ENCODE data around the gene MYOZ2. TPM values are rescaled to one million over a fixed set of nuclear protein-coding genes. Genes with fewer than 3 reads are reported as not detected.
A peak's percentile ranks its signal among the peaks of the same experiment; 100 is the strongest.

Gene MYOZ2
- total RNA-seq, 4 donors from 2014 or later = not detected

DNA sequence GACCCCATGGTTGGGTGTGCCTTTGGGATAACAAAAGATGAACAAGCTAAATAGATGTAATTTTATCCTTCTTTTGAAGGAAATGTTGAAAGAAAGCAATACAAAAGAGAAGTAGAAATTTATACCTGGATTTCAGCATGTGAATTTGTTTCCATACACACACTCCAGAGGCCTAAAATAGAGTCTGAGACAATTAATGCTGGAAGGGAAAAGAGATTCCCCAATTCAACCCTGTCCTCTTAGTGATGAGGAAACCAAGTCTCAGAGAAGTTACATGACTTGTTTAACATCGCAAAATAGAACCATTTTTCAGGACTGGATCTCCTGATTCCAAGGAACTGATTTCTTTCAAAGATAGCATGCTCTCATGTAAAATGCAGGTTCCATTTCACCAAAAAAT, 37.3 kb upstream of the MYOZ2 start:
- WGBS = 90% methylated on average over 1 of the region's 1 CpG
- no peaks in the 10 kb centered on the region for H3K9me3 ChIP-seq
- no peak for TF ChIP-seq POLR2A (IDR thresholded peaks at IDR 0.05)
- TF ChIP-seq EP300 (IDR thresholded peaks at IDR 0.05) = no peak
- TF ChIP-seq, protein P1, sequence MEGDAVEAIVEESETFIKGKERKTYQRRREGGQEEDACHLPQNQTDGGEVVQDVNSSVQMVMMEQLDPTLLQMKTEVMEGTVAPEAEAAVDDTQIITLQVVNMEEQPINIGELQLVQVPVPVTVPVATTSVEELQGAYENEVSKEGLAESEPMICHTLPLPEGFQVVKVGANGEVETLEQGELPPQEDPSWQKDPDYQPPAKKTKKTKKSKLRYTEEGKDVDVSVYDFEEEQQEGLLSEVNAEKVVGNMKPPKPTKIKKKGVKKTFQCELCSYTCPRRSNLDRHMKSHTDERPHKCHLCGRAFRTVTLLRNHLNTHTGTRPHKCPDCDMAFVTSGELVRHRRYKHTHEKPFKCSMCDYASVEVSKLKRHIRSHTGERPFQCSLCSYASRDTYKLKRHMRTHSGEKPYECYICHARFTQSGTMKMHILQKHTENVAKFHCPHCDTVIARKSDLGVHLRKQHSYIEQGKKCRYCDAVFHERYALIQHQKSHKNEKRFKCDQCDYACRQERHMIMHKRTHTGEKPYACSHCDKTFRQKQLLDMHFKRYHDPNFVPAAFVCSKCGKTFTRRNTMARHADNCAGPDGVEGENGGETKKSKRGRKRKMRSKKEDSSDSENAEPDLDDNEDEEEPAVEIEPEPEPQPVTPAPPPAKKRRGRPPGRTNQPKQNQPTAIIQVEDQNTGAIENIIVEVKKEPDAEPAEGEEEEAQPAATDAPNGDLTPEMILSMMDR (IDR thresholded peaks at IDR 0.05) = no peak
- TF ChIP-seq POLR2AphosphoS5 (IDR thresholded peaks at IDR 0.05) = no peak
- H3K4me3 ChIP-seq = no peak overlapping the region
- peaks cover 35% of the 10 kb centered on the region for H3K4me1 ChIP-seq
- DNase-seq (ENCODE audit: low spot score in 2 of 2) = no peak
- H3K27me3 ChIP-seq = no peaks in the 10 kb centered on the region
- no peak overlapping the region for H3K27ac ChIP-seq
- no peaks in the 10 kb centered on the region for H3K36me3 ChIP-seq

GRCh38 chr4:119099227-119099810, 36.3 kb upstream of the MYOZ2 start:
- Histone ChIP-seq H3K27me3 (no peaks in the 10 kb centered on the region), H3K27ac (peak overlapping the region; percentile 7), H3K9me3 (no peaks in the 10 kb centered on the region), H3K36me3 (no peaks in the 10 kb centered on the region), H3K4me3 (no peak overlapping the region), H3K4me1 (peaks cover 35% of the 10 kb centered on the region)
- TF ChIP-seq, protein P1 (IDR thresholded peaks at IDR 0.05) = no peak
- TF ChIP-seq EP300 (IDR thresholded peaks at IDR 0.05) (no peak), POLR2A (IDR thresholded peaks at IDR 0.05) (no peak), POLR2AphosphoS5 (IDR thresholded peaks at IDR 0.05) (no peak)
- no peak for DNase-seq (ENCODE audit: low spot score in 2 of 2)
- 38% methylated on average over 1 of the region's 1 CpG for whole genome bisulfite sequencing

DNA sequence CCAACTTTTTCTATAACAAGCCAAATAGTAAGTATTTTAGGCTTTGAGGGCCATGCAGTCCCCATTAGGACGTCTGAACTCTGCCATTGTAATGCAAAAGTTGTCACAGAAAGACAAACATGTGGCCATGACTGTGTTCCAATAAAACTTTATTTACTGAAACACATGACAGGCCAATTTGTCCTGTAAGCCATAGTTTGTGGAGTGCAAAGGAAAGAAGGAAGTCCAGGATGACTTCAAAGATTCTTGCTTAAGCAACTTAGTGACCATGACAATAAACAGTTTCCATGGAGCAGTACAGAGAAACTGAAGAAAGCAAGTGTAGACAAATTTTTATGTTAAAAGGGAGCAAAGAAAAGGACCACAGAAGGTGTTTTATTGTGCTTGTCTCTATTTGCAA, 35.0 kb upstream of the MYOZ2 start:
- 0% methylated on average over 1 of the region's 1 CpG for WGBS
- H3K4me3 ChIP-seq = no peak overlapping the region
- H3K27ac ChIP-seq = peak overlapping the region; percentile 7
- no peaks in the 10 kb centered on the region for H3K36me3 ChIP-seq
- no peaks in the 10 kb centered on the region for H3K27me3 ChIP-seq
- no peak for TF ChIP-seq EP300 (IDR thresholded peaks at IDR 0.05)
- TF ChIP-seq, protein P1 (IDR thresholded peaks at IDR 0.05) = no peak
- TF ChIP-seq POLR2AphosphoS5 (IDR thresholded peaks at IDR 0.05) = no peak
- no peak for TF ChIP-seq POLR2A (IDR thresholded peaks at IDR 0.05)
- H3K4me1 ChIP-seq = peaks cover 47% of the 10 kb centered on the region
- no peak for DNase-seq (ENCODE audit: low spot score in 2 of 2)
- H3K9me3 ChIP-seq = no peaks in the 10 kb centered on the region

DNA sequence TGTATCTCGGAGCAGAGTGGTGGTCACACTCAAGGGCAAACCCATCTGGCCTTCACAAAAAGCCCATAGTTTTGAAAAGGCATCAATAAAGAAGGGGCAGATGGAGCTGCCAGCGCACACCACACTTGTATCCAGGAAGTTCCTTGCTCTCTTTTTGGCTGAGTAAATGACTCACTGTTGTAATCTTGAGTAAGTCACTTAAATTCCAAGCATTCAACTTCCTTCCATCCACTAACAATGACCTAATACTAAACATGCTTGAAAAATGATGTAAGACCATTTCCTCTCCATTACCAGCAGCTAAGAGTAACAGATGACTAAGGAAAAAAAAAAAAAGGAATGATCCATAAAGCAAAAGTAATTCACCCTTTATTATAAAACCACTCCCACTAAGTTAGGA, 32.4 kb upstream of the MYOZ2 start:
- H3K4me1 ChIP-seq = peaks cover 55% of the 10 kb centered on the region
- TF ChIP-seq POLR2AphosphoS5 (IDR thresholded peaks at IDR 0.05) = peak in 2 of 3 donors; percentile 31 to 37
- TF ChIP-seq, protein P1 (IDR thresholded peaks at IDR 0.05) = no peak
- TF ChIP-seq POLR2A (IDR thresholded peaks at IDR 0.05) = no peak
- no peak for TF ChIP-seq EP300 (IDR thresholded peaks at IDR 0.05)
- WGBS = 78% methylated on average over 2 of the region's 2 CpGs
- no peaks in the 10 kb centered on the region for H3K36me3 ChIP-seq
- DNase-seq (ENCODE audit: low spot score in 2 of 2) = peak in 1 of 2 donors; percentile 73
- H3K9me3 ChIP-seq = no peaks in the 10 kb centered on the region
- H3K27ac ChIP-seq = no peak overlapping the region
- H3K4me3 ChIP-seq = no peak overlapping the region
- H3K27me3 ChIP-seq = no peaks in the 10 kb centered on the region

DNA sequence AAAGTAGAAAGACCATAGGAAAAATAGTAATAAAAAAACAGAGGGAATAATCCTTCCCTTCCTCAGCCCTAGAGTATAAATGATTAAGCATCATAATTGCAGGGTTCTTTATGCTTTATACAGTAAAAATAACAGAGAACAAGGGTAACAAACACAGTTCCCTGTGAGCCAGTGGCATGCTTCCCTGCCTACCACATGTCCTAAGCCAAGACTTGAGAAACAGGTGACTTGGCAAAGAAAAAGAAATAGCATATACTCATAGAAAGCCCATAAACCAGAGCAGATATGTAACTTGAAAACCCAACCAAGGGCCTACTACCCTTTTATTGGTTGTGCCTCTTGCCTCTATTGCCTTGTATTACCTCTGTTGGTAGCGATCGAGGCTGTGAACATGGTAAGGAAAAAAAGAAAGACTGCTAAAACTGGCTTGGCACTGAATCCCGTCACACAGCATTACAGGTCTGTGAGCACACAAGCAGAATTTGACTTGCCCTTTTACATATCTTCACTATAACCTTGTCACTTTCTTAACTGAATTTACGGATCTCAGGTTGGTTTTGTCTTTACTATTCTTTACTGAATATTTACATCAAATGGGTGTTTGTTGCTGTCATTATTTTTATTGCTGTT, 30.9 kb upstream of the MYOZ2 start:
- no peak for DNase-seq (ENCODE audit: low spot score in 2 of 2)
- H3K27ac ChIP-seq = peak overlapping the region; percentile 23
- no peaks in the 10 kb centered on the region for H3K9me3 ChIP-seq
- peaks cover 43% of the 10 kb centered on the region for H3K4me1 ChIP-seq
- 57% methylated on average over 4 of the region's 4 CpGs for WGBS
- no peak overlapping the region for H3K4me3 ChIP-seq
- TF ChIP-seq POLR2A (IDR thresholded peaks at IDR 0.05) = no peak
- no peak for TF ChIP-seq POLR2AphosphoS5 (IDR thresholded peaks at IDR 0.05)
- TF ChIP-seq, protein P1 (IDR thresholded peaks at IDR 0.05) = no peak
- TF ChIP-seq EP300 (IDR thresholded peaks at IDR 0.05) = no peak
- H3K36me3 ChIP-seq = no peaks in the 10 kb centered on the region
- no peaks in the 10 kb centered on the region for H3K27me3 ChIP-seq
